ENCODE data around the gene ALKBH8. TPM values are rescaled to one million over a fixed set of nuclear protein-coding genes. Genes with fewer than 3 reads are reported as not detected.
"Not testable (repeated sequence)": the region's sequence is repeated elsewhere in the genome, so short reads cannot be mapped to it uniquely, and the experiment has no call there.

ALKBH8 gene
- total and polyA plus RNA-seq, 2 experiments from 2014 or later: 6.1 to 6.5 TPM

DNA sequence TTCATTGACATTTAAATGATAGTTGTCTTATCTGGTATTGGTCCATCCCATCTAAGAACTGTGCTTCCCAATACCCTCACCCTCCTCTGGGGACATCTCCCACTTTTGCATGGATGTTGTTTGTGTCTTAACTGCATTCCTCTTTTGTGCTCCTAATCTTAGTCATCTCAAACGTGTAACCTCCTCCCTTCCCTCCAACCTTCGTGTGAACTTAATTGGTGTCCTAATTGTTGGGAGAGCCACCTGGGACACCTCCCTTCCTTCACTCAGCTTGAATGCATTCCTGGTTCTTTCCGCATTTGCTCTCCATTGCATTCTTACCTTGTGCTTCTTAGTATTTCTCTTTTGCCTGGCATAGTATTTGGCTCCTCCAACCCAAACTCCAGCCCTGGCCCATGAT is 15.6 kb upstream of the ALKBH8 start:
- no peak overlapping the region for H3K4me3 ChIP-seq
- no peak overlapping the region for H3K27ac ChIP-seq
- peaks cover 12% of the 10 kb centered on the region for H3K27me3 ChIP-seq
- no peaks in the 10 kb centered on the region for H3K9me3 ChIP-seq (ENCODE audit: low read depth)
- H3K36me3 ChIP-seq: no peaks in the 10 kb centered on the region
- TF ChIP-seq, protein P1, sequence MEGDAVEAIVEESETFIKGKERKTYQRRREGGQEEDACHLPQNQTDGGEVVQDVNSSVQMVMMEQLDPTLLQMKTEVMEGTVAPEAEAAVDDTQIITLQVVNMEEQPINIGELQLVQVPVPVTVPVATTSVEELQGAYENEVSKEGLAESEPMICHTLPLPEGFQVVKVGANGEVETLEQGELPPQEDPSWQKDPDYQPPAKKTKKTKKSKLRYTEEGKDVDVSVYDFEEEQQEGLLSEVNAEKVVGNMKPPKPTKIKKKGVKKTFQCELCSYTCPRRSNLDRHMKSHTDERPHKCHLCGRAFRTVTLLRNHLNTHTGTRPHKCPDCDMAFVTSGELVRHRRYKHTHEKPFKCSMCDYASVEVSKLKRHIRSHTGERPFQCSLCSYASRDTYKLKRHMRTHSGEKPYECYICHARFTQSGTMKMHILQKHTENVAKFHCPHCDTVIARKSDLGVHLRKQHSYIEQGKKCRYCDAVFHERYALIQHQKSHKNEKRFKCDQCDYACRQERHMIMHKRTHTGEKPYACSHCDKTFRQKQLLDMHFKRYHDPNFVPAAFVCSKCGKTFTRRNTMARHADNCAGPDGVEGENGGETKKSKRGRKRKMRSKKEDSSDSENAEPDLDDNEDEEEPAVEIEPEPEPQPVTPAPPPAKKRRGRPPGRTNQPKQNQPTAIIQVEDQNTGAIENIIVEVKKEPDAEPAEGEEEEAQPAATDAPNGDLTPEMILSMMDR (IDR thresholded peaks at IDR 0.05; ENCODE audit: low read depth, low read length): no peak
- no peak for DNase-seq (ENCODE audit: low read depth in 1 of 2, low spot score in 1 of 2)
- H3K4me1 ChIP-seq (ENCODE audit: low read depth): no peaks in the 10 kb centered on the region

DNA sequence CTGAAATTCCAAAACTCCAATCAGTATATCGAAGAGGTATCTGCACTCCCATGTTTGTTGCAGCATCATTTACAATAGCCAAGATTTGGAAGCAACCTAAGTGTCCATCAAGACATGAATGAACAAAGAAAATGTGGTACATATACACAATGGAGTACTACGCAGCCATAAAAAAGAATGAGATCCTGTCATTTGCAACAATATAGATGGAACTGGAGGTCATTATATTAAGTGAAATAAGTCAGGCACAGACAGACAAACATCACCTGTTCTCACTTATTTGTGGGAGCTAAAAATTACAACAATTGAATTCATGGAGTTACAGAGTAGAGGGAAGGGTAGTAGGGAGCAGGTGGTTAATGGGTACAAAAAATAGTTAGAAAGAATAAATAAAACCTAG is 13.6 kb upstream of the ALKBH8 start:
- H3K27me3 ChIP-seq; H3K4me1 ChIP-seq (ENCODE audit: low read depth); DNase-seq (ENCODE audit: low read depth in 1 of 2, low spot score in 1 of 2); H3K9me3 ChIP-seq (ENCODE audit: low read depth); H3K36me3 ChIP-seq; H3K27ac ChIP-seq; H3K4me3 ChIP-seq: not testable (repeated sequence)

DNA sequence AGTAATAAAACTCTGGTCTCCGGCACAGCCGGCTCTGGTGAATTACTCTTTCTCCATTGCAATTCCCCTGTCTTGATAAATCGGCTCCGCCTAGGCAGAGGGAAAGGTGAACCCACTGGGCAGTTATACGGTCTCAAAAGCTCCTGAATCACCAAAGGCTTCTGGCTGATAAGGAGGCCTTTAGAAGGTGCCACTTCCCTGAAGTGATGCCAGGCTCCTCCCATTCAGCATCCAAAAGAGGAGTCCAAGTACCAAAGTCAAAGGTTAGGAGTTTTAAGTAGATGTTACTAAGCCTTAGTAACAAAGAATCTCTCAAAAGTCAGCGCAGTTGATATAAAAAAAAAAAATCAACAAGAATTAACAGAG is 11.8 kb upstream of the ALKBH8 start:
- TF ChIP-seq, protein P1 (IDR thresholded peaks at IDR 0.05; ENCODE audit: low read depth, low read length): no peak
- no peaks in the 10 kb centered on the region for H3K27me3 ChIP-seq
- H3K9me3 ChIP-seq (ENCODE audit: low read depth): no peaks in the 10 kb centered on the region
- no peaks in the 10 kb centered on the region for H3K36me3 ChIP-seq
- H3K27ac ChIP-seq: no peak overlapping the region
- no peaks in the 10 kb centered on the region for H3K4me1 ChIP-seq (ENCODE audit: low read depth)
- no peak overlapping the region for H3K4me3 ChIP-seq
- DNase-seq (ENCODE audit: low read depth in 1 of 2, low spot score in 1 of 2): no peak

DNA sequence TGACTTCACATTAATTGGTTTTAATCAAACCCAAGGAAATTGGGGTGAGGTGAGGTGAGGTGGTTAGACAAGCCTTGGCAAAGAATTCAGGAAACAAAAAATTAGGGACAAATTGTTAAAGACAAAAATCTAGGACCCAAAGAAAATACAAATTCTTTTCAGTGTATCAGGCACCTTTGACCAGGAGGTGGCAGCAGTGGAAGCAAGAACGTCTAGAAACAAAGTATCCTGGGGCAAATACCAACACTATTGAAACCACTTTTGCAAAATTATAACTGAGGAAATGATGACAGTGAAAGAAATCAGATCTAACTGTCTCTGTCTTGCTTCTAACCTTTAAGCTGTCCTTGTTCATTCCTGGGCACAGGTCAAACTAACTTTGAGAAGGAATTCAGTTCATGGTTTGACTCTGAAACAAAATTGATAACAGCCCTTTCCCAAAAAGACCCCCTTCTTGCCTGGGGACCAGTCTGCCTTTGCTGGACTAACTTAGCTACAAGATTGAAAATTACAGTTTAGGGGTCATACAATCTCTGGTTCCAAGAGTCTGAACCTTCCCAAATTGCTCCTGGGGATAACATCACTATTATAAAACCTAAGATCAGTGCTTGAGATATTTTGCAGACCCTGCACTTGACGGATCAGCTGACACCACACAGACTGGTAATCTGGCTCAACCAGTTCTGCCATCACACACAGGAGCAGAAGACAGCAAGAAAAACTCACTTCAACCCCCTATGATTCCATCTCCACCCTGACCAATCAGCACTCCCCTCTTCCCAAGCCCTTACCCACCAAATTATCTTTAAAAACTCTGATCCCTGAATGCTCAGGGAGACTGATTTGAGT is 11.2 kb upstream of the ALKBH8 start:
- DNase-seq (ENCODE audit: low read depth in 1 of 2, low spot score in 1 of 2): peak; percentile 52 to 66
- not testable (repeated sequence) for H3K36me3 ChIP-seq; H3K4me3 ChIP-seq; H3K9me3 ChIP-seq (ENCODE audit: low read depth); H3K4me1 ChIP-seq (ENCODE audit: low read depth); H3K27ac ChIP-seq; H3K27me3 ChIP-seq
- TF ChIP-seq, protein P1 (IDR thresholded peaks at IDR 0.05; ENCODE audit: low read depth, low read length): peak; percentile 74

DNA sequence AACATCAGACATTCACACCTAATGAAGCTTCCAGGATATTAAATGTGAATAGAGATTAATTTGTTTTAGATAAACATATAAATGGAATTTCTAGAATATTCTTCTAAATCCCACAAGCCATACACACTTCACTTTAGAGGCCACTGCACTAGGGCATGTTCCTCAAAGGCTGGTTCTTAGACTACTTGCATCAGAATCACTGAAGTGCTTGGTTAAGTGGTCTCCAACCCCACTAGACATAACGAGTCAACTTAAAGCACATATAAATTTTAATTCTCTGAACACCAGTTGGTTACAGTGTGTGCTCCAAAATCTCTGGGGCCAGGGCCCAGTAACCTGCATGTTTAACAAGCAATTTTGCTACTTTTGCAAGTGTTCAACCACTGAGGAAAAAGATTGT is 7.9 kb upstream of the ALKBH8 start:
- peak in 1 of 2 donors; percentile 10 for DNase-seq (ENCODE audit: low read depth in 1 of 2, low spot score in 1 of 2)
- H3K27ac ChIP-seq: no peak overlapping the region
- no peaks in the 10 kb centered on the region for H3K36me3 ChIP-seq
- H3K27me3 ChIP-seq: no peaks in the 10 kb centered on the region
- TF ChIP-seq, protein P1 (IDR thresholded peaks at IDR 0.05; ENCODE audit: low read depth, low read length): no peak
- H3K4me3 ChIP-seq: no peak overlapping the region
- no peaks in the 10 kb centered on the region for H3K4me1 ChIP-seq (ENCODE audit: low read depth)
- H3K9me3 ChIP-seq (ENCODE audit: low read depth): no peaks in the 10 kb centered on the region

DNA sequence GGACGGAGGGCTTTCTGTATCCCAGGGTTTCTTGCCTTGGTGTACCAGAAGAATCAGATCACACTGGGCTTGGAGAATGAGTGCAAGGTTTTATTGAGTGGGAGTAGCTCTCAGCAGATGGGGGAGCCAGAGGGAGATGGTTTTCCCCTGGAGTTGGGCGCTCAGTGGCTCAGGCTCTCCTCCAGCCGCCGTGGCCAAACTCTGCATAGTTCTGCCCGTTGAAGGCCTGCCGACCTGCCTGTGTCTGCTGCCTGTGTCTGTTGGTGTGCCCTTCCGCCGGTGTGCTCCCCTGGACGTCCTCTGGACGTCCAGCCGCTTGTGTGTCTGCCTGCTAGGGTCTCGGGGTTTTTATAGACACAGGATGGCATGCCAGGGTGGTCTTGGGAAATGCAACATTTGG is 4.5 kb upstream of the ALKBH8 start:
- Histone ChIP-seq H3K9me3 (ENCODE audit: low read depth) (no peaks in the 10 kb centered on the region), H3K27ac (no peak overlapping the region), H3K36me3 (no peaks in the 10 kb centered on the region), H3K4me1 (ENCODE audit: low read depth) (peaks cover 4% of the 10 kb centered on the region), H3K4me3 (no peak overlapping the region), H3K27me3 (no peaks in the 10 kb centered on the region)
- no peak for DNase-seq (ENCODE audit: low read depth in 1 of 2, low spot score in 1 of 2)
- TF ChIP-seq, protein P1 (IDR thresholded peaks at IDR 0.05; ENCODE audit: low read depth, low read length): no peak

Data from cardiac muscle cell (in vitro differentiated cells and primary cell).